Activated naive CD8-positive, alpha-beta T cell (primary cell): Measurements from ENCODE around the gene SNX18.

Source experiments
- H3K27ac Mint-ChIP-seq: one replicate; pipeline ENCODE4 v1.8.0; 2021; ENCODE audit warnings: mixed read lengths
- H3K27me3 Mint-ChIP-seq: one replicate; pipeline ENCODE4 v1.8.0; 2021; ENCODE audit warnings: mixed read lengths
- H3K36me3 Mint-ChIP-seq: one replicate; pipeline ENCODE4 v1.8.0; 2021; ENCODE audit warnings: mixed read lengths
- H3K4me1 Mint-ChIP-seq: one replicate; pipeline ENCODE4 v1.8.0; 2021; ENCODE audit warnings: low read depth, mixed read lengths
- H3K4me3 Mint-ChIP-seq: one replicate; pipeline ENCODE4 v1.8.0; 2021; ENCODE audit warnings: mild to moderate bottlenecking, mixed read lengths
- H3K9me3 Mint-ChIP-seq: one replicate; pipeline ENCODE4 v1.8.0; 2021; ENCODE audit warnings: low read depth, mixed read lengths

SNX18 gene

DNA sequence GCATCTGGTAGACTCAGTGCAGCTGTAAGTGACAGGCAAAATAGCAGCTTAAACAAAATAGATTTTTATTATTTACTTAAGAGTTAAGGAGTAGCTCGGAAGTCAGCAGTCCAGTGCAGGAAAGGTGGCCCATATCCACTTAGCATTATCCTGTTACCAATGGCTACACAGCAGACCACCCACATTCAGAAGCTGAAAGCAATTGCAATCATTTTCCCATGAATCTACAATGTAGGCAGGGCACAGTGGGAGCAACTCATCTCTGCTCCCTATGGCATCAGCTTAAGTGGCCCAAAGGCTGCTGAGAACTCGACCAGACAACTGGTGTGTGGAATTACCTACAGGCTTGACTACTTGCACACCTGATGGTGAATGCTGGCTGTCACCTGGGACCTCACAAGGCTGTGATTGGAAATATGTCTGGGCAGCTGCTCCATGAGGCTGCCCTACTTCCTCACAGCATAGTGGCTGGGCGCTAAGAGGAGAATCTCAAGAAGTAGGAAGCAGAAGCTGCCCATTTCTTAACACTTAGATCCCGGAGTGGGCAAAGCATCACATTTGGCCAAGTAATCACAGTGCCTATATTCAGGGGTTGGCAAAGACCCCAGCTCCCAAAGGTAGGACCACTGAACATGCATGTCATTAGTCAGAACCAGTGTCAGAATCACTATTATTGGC lies 56.4 kb downstream of the SNX18 start:
- H3K4me3 Mint-ChIP-seq: no peak overlapping the region
- H3K27ac Mint-ChIP-seq: no peak overlapping the region
- no peaks in the 10 kb centered on the region for H3K9me3 Mint-ChIP-seq
- H3K27me3 Mint-ChIP-seq: no peaks in the 10 kb centered on the region
- peaks cover 13% of the 10 kb centered on the region for H3K4me1 Mint-ChIP-seq
- peaks cover 6% of the 10 kb centered on the region for H3K36me3 Mint-ChIP-seq

DNA sequence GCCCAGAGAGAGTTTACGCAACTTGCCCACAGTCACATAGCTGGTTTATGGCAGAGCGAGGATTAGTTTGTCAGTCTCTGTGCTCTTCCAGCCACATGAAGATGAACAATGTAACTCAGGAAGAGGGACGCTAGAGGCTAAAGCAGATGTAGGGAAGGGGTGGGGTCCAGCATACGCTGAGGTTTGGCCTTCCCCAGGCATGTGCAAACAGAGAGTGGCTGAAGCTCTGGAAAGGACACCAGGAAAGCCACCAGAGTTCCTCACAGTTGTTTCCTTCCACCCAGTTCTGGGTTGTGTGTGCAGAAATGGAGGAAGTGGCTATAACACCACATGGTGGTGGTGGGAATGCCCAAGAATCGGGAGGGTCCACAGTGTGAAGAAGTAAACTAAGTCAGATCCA lies 60.0 kb downstream of the SNX18 start:
- peaks cover 18% of the 10 kb centered on the region for H3K4me1 Mint-ChIP-seq
- H3K36me3 Mint-ChIP-seq: peaks cover 6% of the 10 kb centered on the region
- H3K4me3 Mint-ChIP-seq: no peak overlapping the region
- no peak overlapping the region for H3K27ac Mint-ChIP-seq
- no peaks in the 10 kb centered on the region for H3K27me3 Mint-ChIP-seq
- H3K9me3 Mint-ChIP-seq: no peaks in the 10 kb centered on the region

DNA sequence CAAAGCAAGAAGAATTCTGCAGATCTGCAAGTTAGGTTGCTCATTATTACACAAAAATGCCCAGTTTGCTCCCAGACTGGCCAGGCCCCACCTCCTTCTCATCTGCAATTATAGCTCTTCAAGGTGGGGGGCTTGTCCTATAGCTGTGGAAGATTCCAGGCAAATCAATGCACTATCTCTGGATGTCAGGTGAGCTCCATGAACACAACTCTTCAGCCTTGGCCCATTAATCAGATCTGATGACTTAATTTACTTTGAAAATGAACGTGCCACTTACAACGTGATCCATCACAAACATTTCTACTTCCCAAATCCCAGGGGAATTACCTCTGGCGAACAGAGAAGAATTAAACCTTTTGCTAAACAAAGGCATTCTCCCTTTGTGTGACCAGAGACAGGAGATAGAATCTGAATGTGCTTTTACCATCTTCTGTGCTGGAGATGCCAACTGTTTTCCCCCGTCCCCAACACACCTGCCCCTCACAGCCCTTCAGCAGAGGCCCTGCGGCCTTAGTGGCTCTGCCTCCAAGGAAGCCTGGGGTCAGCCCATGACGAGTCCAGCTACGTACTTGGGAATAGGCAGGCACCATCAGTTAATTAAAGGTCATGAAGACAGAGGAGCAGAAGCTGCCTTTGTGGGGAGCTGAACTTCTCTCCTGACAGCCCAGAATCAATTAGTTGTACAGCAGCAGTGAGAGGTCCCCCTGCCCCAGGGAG lies 60.5 kb downstream of the SNX18 start:
- Mint-ChIP-seq H3K27me3 (no peaks in the 10 kb centered on the region), H3K4me1 (peaks cover 18% of the 10 kb centered on the region), H3K27ac (no peak overlapping the region), H3K36me3 (peaks cover 6% of the 10 kb centered on the region), H3K9me3 (no peaks in the 10 kb centered on the region), H3K4me3 (no peak overlapping the region)

DNA sequence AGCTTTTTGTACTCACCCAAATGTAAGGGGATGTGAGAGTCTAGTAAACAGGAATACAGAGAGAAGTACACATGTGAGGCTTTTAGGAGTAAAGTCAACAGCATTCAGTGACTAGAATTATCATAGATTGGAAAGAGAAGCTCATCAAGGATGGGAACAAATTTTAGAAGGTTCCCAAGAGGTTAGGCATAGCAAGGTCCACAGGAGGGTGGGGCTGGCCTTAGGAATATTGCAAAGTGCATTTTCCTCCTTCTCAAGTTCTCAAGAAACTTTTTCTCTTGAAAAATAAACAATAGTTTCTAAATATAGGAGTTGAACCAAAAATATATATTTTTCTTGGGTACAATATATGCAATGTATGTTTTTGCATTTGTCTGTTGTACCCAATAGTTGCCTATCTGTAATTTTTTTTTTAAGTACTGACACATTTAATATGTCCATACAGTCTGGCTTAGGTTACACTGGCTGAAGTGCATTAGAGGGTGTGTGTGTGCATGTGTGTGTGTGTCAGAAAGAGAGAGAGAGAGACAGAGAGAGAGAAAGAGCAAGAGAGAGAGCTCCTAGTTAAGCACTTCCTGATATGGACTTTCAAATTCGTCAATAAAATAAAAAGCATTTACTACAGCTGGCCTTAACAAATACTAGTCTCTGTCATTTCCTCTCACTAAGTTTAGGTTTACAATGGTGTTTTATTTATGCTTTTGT lies 62.2 kb downstream of the SNX18 start:
- H3K36me3 Mint-ChIP-seq: peaks cover 6% of the 10 kb centered on the region
- no peak overlapping the region for H3K4me3 Mint-ChIP-seq
- H3K9me3 Mint-ChIP-seq: no peaks in the 10 kb centered on the region
- H3K27ac Mint-ChIP-seq: no peak overlapping the region
- H3K4me1 Mint-ChIP-seq: peaks cover 12% of the 10 kb centered on the region
- no peaks in the 10 kb centered on the region for H3K27me3 Mint-ChIP-seq

DNA sequence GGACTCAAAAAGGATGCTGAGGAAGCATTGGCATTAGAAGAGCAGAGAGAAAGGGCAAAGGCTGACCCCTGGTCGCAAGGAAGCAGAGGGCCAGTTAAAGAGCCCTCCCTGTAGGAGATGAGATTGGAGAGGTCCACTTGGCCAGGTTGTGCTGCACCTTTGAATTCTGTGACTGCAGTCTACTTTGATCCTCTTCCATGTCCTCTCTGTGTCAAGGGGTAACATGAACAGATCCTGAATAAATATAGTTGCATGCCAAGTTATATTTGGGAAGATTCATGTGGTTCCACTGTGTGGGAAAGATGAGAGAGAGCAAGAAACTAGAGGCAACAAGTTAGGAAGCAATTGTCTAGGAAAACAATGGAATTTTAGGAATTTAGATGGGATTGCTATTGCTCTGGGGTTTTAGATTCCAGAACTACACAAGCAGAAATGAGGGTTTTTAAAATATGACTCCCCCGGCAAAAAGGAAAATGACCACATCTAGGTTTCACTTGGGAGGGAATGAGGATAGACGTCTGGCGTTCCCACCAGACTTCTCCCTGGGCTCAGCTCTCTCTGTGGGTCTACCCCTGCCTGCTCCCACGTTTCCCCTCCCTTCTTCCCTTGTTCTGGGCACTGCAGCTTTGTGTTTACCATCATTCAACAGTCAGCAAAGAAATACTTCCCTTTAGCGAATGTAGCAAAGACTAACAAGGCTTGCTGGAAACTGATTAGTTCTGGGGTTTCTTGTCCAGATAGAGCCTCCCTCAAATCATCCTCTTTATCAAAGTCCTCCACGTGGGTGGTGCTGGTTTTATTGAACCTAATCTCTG lies 63.6 kb downstream of the SNX18 start:
- Mint-ChIP-seq H3K27ac (no peak overlapping the region), H3K27me3 (no peaks in the 10 kb centered on the region), H3K4me1 (peaks cover 5% of the 10 kb centered on the region), H3K4me3 (no peak overlapping the region), H3K36me3 (peaks cover 3% of the 10 kb centered on the region), H3K9me3 (peaks cover 1% of the 10 kb centered on the region)

DNA sequence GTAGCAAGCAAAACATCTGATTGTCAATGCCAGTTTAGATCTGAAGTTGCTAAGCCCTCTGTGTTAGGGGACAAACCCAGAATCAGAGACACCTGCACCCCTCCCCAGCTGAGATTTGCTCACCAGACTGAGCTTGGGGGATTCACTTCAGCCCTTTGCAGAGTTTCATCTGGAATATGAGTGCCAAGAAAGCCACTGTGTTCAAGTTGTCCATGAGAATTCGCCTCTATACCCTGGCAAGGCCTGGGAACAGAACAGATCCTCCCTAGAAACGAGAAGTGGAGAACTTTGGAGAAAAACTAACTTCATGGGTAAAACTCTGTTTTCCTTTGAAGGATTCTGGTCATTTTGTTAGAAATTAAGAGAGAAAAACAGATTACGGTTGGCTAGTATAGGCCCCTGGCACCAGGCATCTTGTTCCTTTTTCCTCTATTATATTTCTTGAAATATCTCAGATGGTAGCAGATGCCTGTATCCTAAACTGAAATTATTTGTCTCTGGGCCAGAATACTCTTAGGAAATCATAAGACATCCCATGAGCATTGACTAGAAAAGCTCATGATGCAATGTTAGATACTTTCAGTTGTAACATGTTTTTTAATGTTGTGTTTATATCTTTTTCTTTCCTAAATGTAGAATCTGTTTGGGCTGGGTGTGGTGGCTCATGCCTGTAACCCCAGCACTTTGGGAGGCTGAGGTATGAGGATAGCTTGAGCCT lies 64.4 kb downstream of the SNX18 start:
- H3K27ac Mint-ChIP-seq: no peak overlapping the region
- peaks cover 3% of the 10 kb centered on the region for H3K36me3 Mint-ChIP-seq
- H3K4me1 Mint-ChIP-seq: peaks cover 5% of the 10 kb centered on the region

DNA sequence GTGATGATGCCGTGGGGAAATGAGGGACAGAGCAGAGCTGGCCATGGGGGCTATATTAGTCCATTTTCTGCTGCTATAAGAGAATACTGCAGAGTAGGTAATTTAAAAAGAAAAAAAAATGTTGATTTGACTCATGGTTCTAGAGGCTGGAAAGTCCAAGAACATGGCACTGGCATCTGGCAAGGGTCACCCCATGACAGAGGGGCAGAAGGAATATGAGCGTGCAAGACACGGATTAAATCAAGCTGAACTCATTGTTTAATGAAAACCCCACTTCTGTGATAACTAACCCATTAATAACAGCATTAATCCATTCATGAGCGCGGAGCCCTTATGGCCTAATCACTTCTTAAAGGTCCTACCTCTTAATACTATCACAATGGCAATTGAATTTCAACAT lies 68.8 kb downstream of the SNX18 start:
- no peaks in the 10 kb centered on the region for H3K36me3 Mint-ChIP-seq
- no peaks in the 10 kb centered on the region for H3K4me1 Mint-ChIP-seq
- H3K9me3 Mint-ChIP-seq: peaks cover 5% of the 10 kb centered on the region
- no peak overlapping the region for H3K27ac Mint-ChIP-seq
- no peak overlapping the region for H3K4me3 Mint-ChIP-seq
- no peaks in the 10 kb centered on the region for H3K27me3 Mint-ChIP-seq

More for the DNA sequence above, 64.4 kb downstream of the SNX18 start:
- Mint-ChIP-seq H3K27me3 (no peaks in the 10 kb centered on the region), H3K9me3 (peaks cover 5% of the 10 kb centered on the region), H3K4me3 (no peak overlapping the region)

DNA sequence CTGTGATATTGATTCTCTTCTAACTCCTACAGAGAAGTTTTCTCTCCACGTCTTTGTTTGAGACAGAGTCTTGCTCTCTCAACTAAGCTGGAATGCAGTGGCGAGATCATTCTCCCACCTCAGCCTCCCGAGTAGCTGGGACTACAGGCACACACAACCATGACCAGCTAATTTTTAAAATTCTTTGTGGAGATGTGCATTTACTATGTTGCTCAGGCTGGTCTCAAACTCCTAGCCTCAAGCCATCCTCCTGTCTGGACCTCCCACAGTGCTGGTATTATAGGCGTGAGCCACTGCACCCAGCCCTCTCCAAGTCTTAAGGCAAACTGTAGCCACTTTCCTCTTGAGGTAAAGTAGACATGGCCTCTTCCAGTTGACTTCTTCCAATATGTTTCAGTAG lies 72.2 kb downstream of the SNX18 start:
- Mint-ChIP-seq H3K36me3 (peaks cover 5% of the 10 kb centered on the region), H3K4me3 (no peak overlapping the region), H3K27me3 (no peaks in the 10 kb centered on the region), H3K9me3 (peaks cover 5% of the 10 kb centered on the region), H3K27ac (no peak overlapping the region), H3K4me1 (no peaks in the 10 kb centered on the region)

DNA sequence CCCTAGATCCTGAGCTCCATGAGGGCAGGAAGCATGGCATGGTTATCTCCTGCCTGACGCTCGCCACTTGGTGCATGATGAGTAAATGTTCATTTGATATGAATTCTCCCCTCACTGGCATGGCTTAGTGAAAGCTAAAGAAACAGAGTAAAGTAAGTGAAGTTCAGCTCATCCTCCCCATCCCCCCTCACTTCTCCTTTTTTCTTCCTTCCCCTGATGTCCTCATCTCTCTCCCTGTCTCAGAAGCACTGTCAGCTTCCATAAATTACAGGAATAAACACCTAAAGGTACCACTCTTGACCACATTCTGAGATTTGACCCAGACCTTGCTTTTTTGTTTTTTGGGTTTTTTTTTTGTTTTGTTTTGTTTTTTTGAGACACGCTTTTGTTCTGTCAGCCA lies 73.3 kb downstream of the SNX18 start:
- H3K9me3 Mint-ChIP-seq: peaks cover 5% of the 10 kb centered on the region
- H3K27me3 Mint-ChIP-seq: no peaks in the 10 kb centered on the region
- H3K36me3 Mint-ChIP-seq: peaks cover 5% of the 10 kb centered on the region
- no peak overlapping the region for H3K27ac Mint-ChIP-seq
- H3K4me3 Mint-ChIP-seq: no peak overlapping the region
- no peaks in the 10 kb centered on the region for H3K4me1 Mint-ChIP-seq

DNA sequence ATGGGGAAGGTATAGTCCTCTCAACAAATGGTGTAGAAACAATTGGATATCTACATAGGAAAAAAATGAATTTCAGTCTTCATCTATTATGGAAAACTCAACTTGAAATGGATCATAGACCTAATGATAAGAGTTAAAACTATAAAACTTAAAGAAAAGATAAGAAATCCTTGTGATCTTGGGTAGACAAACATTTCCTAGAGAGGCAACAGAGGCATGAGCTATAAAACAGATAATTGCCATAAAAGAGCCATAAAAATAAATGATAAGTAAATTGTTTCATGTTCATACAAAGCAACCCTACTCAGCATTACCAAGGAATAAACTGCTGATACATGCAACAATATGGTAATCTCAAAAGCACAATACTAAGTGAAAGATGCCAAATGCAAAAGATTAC lies 76.2 kb downstream of the SNX18 start:
- Mint-ChIP-seq H3K27me3 (no peaks in the 10 kb centered on the region), H3K9me3 (peaks cover 12% of the 10 kb centered on the region), H3K36me3 (peaks cover 13% of the 10 kb centered on the region), H3K4me3 (no peak overlapping the region), H3K4me1 (no peaks in the 10 kb centered on the region), H3K27ac (no peak overlapping the region)

DNA sequence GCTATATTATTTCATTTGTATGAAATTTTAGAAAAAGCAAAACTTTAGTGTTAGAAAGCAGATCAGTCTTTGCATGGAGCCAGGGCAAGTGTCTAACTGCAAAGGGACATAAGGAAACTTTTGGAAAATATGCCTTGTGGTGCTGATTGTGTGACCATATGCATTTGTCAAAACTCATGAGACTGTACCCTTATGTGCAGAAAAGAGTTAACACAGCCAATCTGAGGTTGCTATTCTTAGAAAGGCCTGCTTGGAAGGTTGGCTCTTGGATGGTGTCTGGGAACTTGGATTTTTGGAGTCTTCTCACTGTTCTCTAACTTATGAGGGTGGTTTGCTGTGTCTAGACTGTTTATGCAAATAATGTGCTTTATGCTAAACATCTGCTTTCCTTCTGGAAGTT lies 76.6 kb downstream of the SNX18 start:
- H3K27ac Mint-ChIP-seq: no peak overlapping the region
- peaks cover 16% of the 10 kb centered on the region for H3K36me3 Mint-ChIP-seq
- no peak overlapping the region for H3K4me3 Mint-ChIP-seq
- no peaks in the 10 kb centered on the region for H3K4me1 Mint-ChIP-seq
- peaks cover 12% of the 10 kb centered on the region for H3K9me3 Mint-ChIP-seq
- no peaks in the 10 kb centered on the region for H3K27me3 Mint-ChIP-seq

DNA sequence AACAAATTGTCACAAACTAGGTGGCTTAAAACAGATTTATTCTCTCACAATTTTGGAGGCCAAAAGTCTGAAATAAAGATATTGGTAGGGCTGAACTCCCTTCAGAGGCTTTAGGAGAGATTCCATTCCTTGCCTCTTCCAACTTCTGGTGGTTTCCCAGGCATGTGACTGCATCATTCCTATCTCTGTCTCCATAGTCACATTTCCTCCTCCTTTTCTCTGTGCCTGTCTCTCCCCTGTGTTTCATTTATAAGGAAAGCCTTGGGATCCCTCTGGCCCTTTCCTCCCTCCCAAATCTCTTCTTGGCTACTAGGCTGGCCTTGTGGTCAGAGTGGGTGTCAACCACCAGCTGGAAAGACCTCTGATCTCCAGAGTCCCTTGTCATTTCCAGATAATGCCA lies 78.2 kb downstream of the SNX18 start:
- H3K9me3 Mint-ChIP-seq: peaks cover 12% of the 10 kb centered on the region
- no peak overlapping the region for H3K27ac Mint-ChIP-seq
- no peaks in the 10 kb centered on the region for H3K27me3 Mint-ChIP-seq
- no peaks in the 10 kb centered on the region for H3K4me1 Mint-ChIP-seq
- H3K36me3 Mint-ChIP-seq: peaks cover 16% of the 10 kb centered on the region
- no peak overlapping the region for H3K4me3 Mint-ChIP-seq
